GM18519 (cell line): ENCODE data around the gene ZSCAN20.

Experiments
- ATAC-seq: cut with Tn5 transposase; IDR thresholded peaks from one replicate; pipeline ENCODE4 v1.9.1; 2021; ENCODE audit warnings: mild to moderate bottlenecking, moderate library complexity; ENCODE audit not compliant: unreplicated experiment, low FRiP score

Gene ZSCAN20

DNA sequence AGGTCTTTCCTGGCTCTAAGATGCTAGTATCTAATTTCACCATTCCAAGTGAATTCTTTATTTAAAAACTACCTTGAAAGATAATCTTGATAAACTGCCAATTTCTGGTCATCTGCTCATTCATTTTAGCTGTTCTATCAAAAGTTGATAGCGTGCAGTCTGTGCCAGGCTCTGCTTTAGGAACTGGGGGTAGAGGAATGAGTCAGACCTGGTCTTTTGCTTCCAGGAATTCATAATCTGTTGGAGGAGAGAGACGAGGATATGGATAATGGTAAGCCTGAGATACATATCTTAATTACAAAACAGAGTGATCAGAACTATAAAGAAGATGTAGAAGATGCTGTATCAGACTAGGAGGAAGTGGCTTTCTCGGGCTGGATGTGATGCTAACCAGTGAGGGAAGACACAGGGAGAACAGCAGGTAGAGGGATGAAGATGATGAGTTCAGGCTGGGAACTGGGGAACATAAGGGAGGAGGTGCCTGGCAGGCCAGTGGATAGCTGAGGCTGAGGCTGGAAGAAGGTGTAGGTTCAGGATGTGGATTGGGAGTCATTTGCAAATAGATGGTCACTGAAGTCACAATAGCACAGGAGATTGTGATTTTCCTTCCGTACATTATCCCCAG lies 29.3 kb upstream of the ZSCAN20 start:
- ATAC-seq, result no peak

DNA sequence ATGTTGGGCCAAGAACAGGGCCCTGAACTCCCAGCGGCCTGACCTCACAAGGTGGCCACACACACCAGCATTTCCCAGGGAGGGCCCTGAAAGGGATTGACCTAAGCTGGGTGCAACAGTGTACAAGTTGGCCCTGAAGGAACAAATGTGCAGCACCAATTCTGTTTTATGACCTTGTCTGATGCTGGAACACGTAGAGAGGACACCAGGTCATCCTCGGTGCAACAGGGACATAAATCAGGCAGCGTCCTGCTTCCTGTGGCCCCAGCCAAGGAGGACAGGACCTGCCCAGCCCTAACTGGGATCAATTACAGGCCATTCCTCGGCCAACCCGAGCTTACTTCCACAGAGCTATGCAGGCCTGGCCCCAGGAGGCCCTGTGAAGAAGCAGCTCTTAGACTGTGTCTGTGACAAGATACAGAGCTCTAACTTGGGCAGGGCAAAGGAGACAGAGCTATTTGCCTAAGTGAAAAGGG lies 28.7 kb upstream of the ZSCAN20 start:
- no peak for ATAC-seq

- no peak for ATAC-seq
Measured at GRCh38 chr1:33445108-33445507, 27.3 kb upstream of the ZSCAN20 start.

DNA sequence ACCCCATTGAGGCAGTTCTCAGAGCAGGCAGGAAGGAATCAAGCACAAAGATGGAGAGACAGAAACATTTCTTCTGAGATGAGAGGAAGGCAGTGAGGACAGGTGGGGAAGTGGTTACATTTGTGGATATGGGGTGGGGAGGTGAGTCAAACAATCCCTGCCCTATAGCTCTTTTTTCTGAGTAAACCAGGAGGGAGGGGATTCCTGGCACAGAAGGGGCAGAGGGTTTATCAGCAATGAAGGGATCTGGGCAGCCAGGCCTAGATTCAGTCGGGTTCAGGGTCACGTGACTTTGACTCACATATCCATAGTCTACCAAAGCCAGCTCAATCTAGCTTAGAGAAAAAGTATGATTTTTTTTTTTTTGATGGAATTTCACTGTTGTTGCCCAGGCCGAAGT lies 25.9 kb upstream of the ZSCAN20 start:
- ATAC-seq, result no peak

DNA sequence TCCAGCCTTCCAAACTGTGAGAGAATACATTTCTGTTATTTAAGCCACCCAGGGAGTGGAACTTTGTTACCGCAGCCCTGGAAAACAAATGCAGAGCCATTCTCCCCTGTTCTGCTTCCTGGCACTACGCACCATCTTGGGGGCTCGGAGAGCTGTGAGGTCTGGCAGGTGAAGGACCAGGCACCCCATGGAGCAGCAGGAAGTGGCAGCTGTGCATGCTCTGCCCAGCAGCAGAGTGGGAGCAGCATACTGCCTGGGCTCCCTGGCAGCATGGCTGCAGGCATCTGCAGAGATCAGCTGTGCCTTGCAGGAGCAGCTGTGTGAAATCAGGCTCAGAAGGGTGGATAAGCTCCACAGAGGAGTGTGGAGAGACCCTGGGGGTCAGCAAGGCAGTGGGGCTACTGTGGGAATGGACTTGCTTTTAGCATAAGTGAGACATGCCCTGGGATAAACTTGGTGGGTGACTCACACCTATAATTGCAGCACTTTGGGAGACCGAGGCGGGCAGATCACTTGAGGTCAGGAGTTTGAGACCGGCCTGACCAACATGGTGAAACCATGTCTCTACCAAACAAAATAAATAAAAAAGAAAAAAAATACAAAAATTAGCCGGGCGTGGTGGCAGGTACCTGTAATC lies 17.7 kb upstream of the ZSCAN20 start:
- ATAC-seq, result no peak

DNA sequence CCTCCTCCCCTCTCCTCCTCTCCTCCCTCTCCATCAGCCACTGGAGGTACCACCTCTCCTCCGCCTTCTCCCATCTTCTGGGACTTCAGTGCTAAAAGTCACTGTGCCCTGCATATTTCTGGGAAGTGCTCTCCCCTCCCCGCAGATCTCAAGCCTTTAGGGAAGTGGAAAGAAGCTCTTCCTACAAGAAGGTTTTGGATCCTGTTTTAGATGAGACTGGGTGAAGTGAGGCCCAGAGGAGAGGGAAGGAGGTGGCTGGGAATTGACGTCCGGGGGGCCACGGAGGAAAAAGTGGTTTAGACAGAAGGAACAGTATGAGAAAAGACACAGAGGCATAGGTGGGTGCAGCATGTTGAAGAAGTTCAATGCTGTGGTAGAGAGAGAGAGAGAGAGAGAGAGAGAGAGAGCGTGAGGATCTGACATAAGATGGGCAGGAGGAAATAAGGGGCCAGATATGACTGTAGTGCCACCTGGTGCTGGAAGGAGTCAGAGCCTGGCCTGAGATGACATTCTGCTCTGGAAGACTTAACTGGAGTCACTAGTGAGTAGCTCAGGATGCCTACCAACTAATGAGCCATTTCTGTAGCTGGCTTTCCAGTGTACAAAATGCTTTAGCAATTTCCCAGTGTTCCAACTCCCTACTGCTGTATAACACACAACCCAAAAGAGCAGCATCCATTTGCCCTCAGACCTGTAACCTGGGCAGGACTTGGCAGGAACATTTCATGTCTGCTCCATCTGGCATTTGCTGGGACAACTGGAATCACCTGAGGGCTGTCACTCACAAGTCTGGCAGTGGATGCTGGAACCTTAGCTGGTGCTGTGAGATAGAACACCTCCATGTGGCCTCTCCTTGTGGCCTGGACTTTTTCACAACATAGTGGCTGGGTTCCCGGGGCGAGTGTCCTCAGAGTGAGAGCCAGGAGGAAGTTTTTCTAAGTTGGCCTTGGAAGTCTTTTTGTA lies 16.6 kb upstream of the ZSCAN20 start:
- peak; percentile 68 for ATAC-seq

DNA sequence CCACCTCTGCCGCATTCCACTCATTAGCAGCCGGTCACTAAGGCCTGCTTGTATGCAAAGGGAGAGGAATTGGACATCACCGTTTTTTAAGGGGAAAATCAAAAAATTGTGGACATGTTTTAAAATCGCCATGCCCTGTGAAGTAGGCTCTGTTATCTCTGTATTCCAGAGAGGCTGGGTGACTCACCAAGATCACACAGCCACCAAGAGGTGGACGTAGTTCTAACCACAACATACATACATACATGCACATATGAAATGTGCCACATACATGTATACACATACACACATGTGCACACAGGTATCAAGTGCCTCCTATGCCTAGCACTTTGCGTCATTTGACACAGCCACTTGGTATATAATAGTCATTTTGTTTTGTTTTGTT lies 16.0 kb upstream of the ZSCAN20 start:
- ATAC-seq, result no peak

DNA sequence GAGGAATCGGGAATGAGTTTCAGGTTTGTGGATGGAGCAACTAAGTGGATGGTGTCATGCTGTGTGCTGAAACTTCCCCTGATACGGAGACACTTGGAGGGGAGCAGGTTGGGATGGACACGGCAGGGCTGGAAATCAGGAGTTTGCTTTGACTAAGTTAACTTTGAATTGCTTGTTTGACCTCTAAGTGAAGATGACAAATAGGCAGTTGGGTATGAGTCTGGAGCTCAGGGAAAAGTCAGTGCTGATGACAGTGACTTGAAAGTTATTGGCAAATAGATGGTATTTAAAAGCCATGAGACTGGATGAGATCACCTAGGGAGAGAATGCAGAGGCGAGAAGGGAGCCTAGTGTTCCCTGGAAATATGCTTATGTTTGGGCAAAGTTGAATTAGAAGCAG lies 12.8 kb upstream of the ZSCAN20 start:
- ATAC-seq, result no peak

- no peak for ATAC-seq
Measured at GRCh38 chr1:33460144-33460543, 12.3 kb upstream of the ZSCAN20 start.

DNA sequence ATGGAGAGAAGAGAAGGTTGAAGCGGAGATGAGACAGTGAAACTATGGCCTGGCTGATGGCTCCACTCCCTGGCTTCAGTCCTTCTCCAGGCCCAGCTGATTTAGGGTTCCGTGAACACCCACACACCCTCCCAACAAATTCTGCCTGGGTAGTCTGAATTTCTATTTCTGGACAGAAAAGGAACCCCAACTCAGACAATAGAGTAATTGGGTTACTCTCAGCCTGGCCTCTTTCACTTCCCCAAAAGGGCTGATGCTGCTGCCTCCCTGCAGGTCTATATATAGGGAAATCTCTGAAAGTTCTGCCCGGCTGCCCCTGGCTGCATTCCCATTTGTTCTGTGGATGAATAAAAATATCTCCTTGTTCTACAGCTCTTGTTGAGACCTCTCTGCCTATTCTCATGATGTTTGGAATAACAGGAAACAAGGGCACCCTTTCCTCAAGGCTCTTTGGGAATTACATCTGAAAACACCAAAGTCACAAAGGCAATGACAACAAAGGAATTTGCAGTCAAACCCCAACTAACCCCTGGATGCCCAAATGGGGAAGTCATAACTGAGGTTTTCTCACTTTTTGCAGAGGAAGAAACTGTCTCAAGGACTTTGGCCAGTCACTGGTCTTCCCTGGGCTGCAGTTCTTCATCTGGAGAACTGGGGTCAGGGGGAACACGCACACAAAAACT lies 11.4 kb upstream of the ZSCAN20 start:
- peak; percentile 49 for ATAC-seq

DNA sequence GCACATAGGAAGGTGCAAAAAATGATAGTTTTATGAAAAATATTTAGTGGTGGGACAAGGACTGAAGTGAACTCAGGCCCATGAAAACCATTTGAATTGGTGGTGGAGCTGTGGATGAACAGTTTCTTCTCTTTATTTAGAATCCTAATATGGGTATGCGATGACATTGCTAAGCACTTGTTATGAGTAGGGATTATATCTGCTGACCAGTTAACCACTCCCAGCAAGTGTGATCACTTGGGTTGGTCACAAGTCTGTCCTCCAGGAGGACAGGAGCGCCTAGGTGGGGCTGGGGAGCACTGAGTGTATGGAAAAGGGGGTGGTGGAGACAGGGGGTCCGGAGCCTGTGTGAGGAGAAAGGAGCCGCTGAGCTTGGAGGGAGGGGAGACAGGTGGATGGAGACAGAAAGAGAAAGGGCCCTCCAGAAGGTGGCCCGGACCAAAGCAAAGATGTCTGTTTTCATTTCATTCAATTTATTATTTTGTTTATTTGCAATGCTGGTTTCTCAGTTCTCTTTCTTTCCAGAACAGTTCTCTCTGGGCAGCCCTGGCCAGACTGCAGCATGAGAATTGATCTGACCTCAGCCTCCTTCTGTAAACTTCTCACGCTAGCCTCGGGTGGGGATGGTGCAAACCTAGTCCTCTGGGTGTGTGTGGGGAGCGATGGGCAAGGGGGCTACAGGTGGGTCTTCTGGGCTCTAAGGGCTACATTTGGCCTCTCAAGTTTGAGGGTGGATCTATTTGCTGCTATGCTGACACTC lies 9.9 kb upstream of the ZSCAN20 start:
- no peak for ATAC-seq

- no peak for ATAC-seq
Measured at GRCh38 chr1:33464552-33464951, 7.9 kb upstream of the ZSCAN20 start.

- ATAC-seq, result no peak
Measured at GRCh38 chr1:33465316-33465715, 7.1 kb upstream of the ZSCAN20 start.

- no peak for ATAC-seq
Measured at GRCh38 chr1:33466159-33466558, 6.3 kb upstream of the ZSCAN20 start.

DNA sequence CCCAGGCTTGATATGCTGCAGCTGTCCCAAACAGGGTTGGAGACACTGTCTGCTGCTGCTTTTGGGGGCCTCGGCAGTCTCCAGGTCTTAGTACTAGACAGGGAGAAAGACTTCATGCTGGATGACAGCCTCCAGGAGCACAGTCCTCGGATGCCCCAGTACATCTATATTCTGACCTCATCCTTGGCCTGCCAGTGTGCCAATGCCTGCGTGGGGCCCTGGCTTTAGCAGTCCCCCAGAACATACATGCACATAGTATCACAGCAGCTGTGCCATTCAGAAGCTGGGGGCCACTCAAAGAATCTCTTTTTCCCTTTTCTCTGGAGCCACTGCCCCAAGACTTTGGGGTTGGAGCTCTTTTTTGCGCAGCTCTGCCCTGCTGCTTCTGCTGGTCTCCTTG lies 4.4 kb upstream of the ZSCAN20 start:
- ATAC-seq, result no peak

DNA sequence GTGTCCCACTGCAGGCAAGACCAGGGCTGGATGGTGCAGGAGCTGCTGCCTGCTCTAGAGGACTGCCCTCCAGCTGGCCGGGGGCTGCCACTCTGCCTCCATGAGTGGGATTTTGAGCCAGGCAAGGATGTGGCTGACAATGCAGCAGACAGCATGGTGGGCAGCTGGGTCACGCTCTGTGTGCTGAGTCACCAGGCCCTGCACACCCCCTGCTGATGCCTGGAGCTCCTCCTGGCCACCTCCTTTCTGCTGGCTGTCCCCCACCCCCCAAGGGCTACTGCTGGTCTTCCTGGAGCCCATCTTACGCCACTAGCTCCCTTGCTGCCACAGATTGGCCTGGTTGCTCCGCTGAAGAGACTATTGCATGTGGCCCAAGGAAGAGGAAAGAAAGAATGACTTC lies 3.9 kb upstream of the ZSCAN20 start:
- ATAC-seq, result no peak

DNA sequence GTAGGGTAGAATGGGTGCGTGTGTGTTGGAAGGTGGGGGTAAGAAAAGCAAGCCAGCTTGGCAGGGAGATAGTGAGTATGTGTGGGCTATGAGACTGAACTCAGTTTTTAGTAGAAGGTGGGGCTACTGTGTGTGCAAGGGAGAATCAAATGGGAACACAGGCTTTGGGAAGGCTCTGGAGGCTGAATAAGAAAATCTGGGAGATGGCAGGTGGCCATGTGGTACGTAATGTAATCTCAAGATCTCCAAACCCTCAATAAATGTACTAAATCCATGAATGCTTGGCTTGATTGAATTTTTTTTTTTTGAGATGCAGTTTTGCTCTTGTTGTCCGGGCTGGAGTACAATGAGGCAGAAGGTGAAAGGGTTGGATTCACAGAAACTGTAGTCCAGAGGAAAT lies 3.5 kb upstream of the ZSCAN20 start:
- ATAC-seq, result no peak

GRCh38 chr1:33469691-33470090 lies 2.8 kb upstream of the ZSCAN20 start:
- no peak for ATAC-seq

- ATAC-seq, result no peak
Measured at GRCh38 chr1:33470495-33471012, 1.9 kb upstream of the ZSCAN20 start.

- no peak for ATAC-seq
Measured at GRCh38 chr1:33471416-33471815, 1.0 kb upstream of the ZSCAN20 start.
